CD4-positive, CD25-positive, alpha-beta regulatory T cell (primary cell): ENCODE data around the gene LMX1B. TPM values are rescaled to one million over a fixed set of nuclear protein-coding genes. Genes with fewer than 3 reads are reported as not detected.

Source experiments
- ATAC-seq, 2 donors: fragments of 150-1000 bp; cut with Tn5 transposase; one replicate each; pipeline ENCODE4 v1.10.0; 2021; ENCODE audit warnings: low read depth in 2 of 2, moderate number of reproducible peaks in 2 of 2, moderate library complexity in 1 of 2
- DNase-seq, 3 donors: peaks; one replicate each; pipeline versions ENCODE4 v3.0.0 to v3.0.0-alpha.2; 2012 to 2022; ENCODE audit warnings: mixed read lengths in 1 of 3
- H3K27ac ChIP-seq: one replicate; pipeline ENCODE4 v1.7.0; 2013; ENCODE audit warnings: mild to moderate bottlenecking, low read length; ENCODE audit not compliant: insufficient read depth, poor library complexity, severe bottlenecking
- H3K27me3 ChIP-seq: one replicate; pipeline ENCODE4 v1.7.0; 2013; ENCODE audit warnings: low read length; ENCODE audit not compliant: control insufficient read depth, insufficient read depth
- H3K36me3 ChIP-seq: one replicate; pipeline ENCODE4 v1.7.0; 2013; ENCODE audit warnings: mild to moderate bottlenecking, low read length, moderate library complexity; ENCODE audit not compliant: control insufficient read depth, insufficient read depth
- H3K4me1 ChIP-seq: 2 replicates; pipeline ENCODE4 v1.7.0; 2013; ENCODE audit warnings: mild to moderate bottlenecking, low read length; ENCODE audit not compliant: insufficient read depth, control insufficient read depth, poor library complexity, severe bottlenecking
- H3K4me3 ChIP-seq: one replicate; pipeline ENCODE4 v1.7.0; 2013; ENCODE audit warnings: low read depth, mild to moderate bottlenecking, low read length, moderate library complexity
- H3K9me3 ChIP-seq, 2 experiments: 1 replicate in 1 of 2; 2 replicates in 1 of 2; pipeline ENCODE4 v1.7.0; 2013; ENCODE audit warnings: low read length in 2 of 2, mild to moderate bottlenecking in 1 of 2, moderate library complexity in 1 of 2; ENCODE audit not compliant: control insufficient read depth in 2 of 2
- H3K27ac Mint-ChIP-seq, 3 donors: one replicate each; pipeline ENCODE4 v1.8.0; 2020 to 2022; ENCODE audit warnings: mild to moderate bottlenecking in 3 of 3, mixed read lengths in 3 of 3, moderate library complexity in 2 of 3
- H3K27me3 Mint-ChIP-seq: one replicate; pipeline ENCODE4 v1.8.0; 2022; ENCODE audit warnings: mild to moderate bottlenecking, mixed read lengths
- H3K36me3 Mint-ChIP-seq: one replicate; pipeline ENCODE4 v1.8.0; 2020; ENCODE audit warnings: mixed read lengths
- H3K4me1 Mint-ChIP-seq, 4 donors: one replicate each; pipeline ENCODE4 v1.8.0; 2020 to 2022; ENCODE audit warnings: mixed read lengths in 4 of 4, mild to moderate bottlenecking in 1 of 4
- H3K4me3 Mint-ChIP-seq, 4 donors: one replicate each; pipeline ENCODE4 v1.8.0; 2020 to 2022; ENCODE audit warnings: mild to moderate bottlenecking in 4 of 4, mixed read lengths in 4 of 4, moderate library complexity in 3 of 4
- H3K9me3 Mint-ChIP-seq, 7 donors: one replicate each; pipeline ENCODE4 v1.8.0; 2020 to 2022; ENCODE audit warnings: mixed read lengths in 7 of 7, mild to moderate bottlenecking in 3 of 7, moderate library complexity in 2 of 7
- polyA plus RNA-seq, 4 donors: library from polyadenylated mRNA; unstranded; fragments of 300-500 nt; fragmentation: Illumina TruSeq; gene quantifications; one replicate each; pipeline ENCODE4 v1.2.3, GENCODE V29; 2021
- total RNA-seq: library from RNA; stranded (reverse); gene quantifications from one replicate; pipeline ENCODE4 v1.2.3, GENCODE V29; 2022

Gene LMX1B
- total and polyA plus RNA-seq, 5 donors from 2014 or later, result not detected

- H3K27me3 ChIP-seq, result peaks cover 9% of the 10 kb centered on the region
- no peaks in the 10 kb centered on the region for H3K4me1 ChIP-seq
- peaks cover 0 to 2% (median 0%) of the 10 kb centered on the region in 7 donors for H3K9me3 Mint-ChIP-seq
- H3K27ac Mint-ChIP-seq, result no peak overlapping the region
- H3K4me1 Mint-ChIP-seq, result no peaks in the 10 kb centered on the region
- no peak overlapping the region for H3K27ac ChIP-seq
- no peaks in the 10 kb centered on the region for H3K36me3 ChIP-seq
- DNase-seq, result no peak
- H3K4me3 ChIP-seq, result no peak overlapping the region
- no peak overlapping the region for H3K4me3 Mint-ChIP-seq
- H3K27me3 Mint-ChIP-seq, result peaks cover 38% of the 10 kb centered on the region
- H3K9me3 ChIP-seq, result peaks cover 0 to 3% of the 10 kb centered on the region in 2 experiments
- ATAC-seq, result no peak
- no peaks in the 10 kb centered on the region for H3K36me3 Mint-ChIP-seq
Measured at GRCh38 chr9:126591083-126591482, 22.6 kb upstream of the LMX1B start.

- no peak for DNase-seq
- Mint-ChIP-seq H3K4me1 (no peaks in the 10 kb centered on the region), H3K9me3 (peaks cover 0 to 2% (median 0%) of the 10 kb centered on the region in 7 donors), H3K36me3 (no peaks in the 10 kb centered on the region), H3K27me3 (peaks cover 42% of the 10 kb centered on the region), H3K27ac (no peak overlapping the region), H3K4me3 (no peak overlapping the region)
- ATAC-seq, result no peak
- H3K36me3 ChIP-seq, result no peaks in the 10 kb centered on the region
- peaks cover 9% of the 10 kb centered on the region for H3K27me3 ChIP-seq
- peaks cover 0 to 3% of the 10 kb centered on the region in 2 experiments for H3K9me3 ChIP-seq
- H3K4me1 ChIP-seq, result no peaks in the 10 kb centered on the region
- H3K4me3 ChIP-seq, result no peak overlapping the region
- no peak overlapping the region for H3K27ac ChIP-seq
Measured at GRCh38 chr9:126591922-126592321, 21.8 kb upstream of the LMX1B start.

DNA sequence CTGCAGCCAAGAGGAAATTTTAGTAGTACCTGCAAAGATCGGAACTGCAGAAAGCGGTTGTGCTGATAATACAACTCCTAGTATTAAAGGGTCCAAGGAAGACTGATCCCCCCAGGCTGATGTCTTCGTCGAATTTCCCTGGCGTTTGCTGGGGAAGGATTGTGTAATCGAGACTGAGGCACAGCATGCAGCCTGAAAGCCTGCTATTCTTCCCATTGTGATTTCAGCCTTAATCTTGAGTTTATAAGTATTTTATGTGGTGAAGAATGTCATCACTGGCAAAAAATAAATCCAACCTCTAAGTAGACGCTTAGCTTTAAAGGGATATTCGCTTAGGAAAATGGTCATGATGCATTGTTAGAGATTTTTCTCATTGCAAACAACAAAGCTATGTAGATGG is 21.3 kb upstream of the LMX1B start:
- H3K4me1 ChIP-seq, result no peaks in the 10 kb centered on the region
- peaks cover 41% of the 10 kb centered on the region for H3K27me3 Mint-ChIP-seq
- peaks cover 9% of the 10 kb centered on the region for H3K27me3 ChIP-seq
- no peak overlapping the region for H3K4me3 Mint-ChIP-seq
- ATAC-seq (no peak), DNase-seq (no peak)
- no peak overlapping the region for H3K27ac ChIP-seq
- H3K36me3 Mint-ChIP-seq, result no peaks in the 10 kb centered on the region
- H3K9me3 ChIP-seq, result peaks cover 0 to 3% of the 10 kb centered on the region in 2 experiments
- no peak overlapping the region for H3K4me3 ChIP-seq
- no peak overlapping the region for H3K27ac Mint-ChIP-seq
- H3K36me3 ChIP-seq, result no peaks in the 10 kb centered on the region
- H3K9me3 Mint-ChIP-seq, result peaks cover 0 to 2% (median 0%) of the 10 kb centered on the region in 7 donors
- H3K4me1 Mint-ChIP-seq, result no peaks in the 10 kb centered on the region

GRCh38 chr9:126595982-126596381 is 17.7 kb upstream of the LMX1B start:
- peaks cover 47% of the 10 kb centered on the region for H3K27me3 Mint-ChIP-seq

GRCh38 chr9:126599047-126599650 is 14.6 kb upstream of the LMX1B start:
- peaks cover 55% of the 10 kb centered on the region for H3K27me3 Mint-ChIP-seq
- H3K4me3 Mint-ChIP-seq, result no peak overlapping the region
- no peak overlapping the region for H3K4me3 ChIP-seq
- H3K27ac ChIP-seq, result no peak overlapping the region
- H3K36me3 ChIP-seq, result no peaks in the 10 kb centered on the region
- H3K36me3 Mint-ChIP-seq, result no peaks in the 10 kb centered on the region
- H3K27ac Mint-ChIP-seq, result no peak overlapping the region
- no peaks in the 10 kb centered on the region for H3K4me1 ChIP-seq
- no peaks in the 10 kb centered on the region for H3K4me1 Mint-ChIP-seq
- H3K9me3 ChIP-seq, result peaks cover 0 to 3% of the 10 kb centered on the region in 2 experiments
- peaks cover 3% of the 10 kb centered on the region for H3K27me3 ChIP-seq
- ATAC-seq (no peak), DNase-seq (no peak)
- H3K9me3 Mint-ChIP-seq, result peaks cover 0 to 2% (median 0%) of the 10 kb centered on the region in 7 donors

More at GRCh38 chr9:126595982-126596381, 17.7 kb upstream of the LMX1B start:
- Mint-ChIP-seq H3K36me3 (no peaks in the 10 kb centered on the region), H3K9me3 (peaks cover 0 to 2% (median 0%) of the 10 kb centered on the region in 7 donors), H3K4me1 (no peaks in the 10 kb centered on the region), H3K4me3 (no peak overlapping the region), H3K27ac (no peak overlapping the region)
- Histone ChIP-seq H3K27ac (no peak overlapping the region), H3K4me1 (no peaks in the 10 kb centered on the region), H3K36me3 (no peaks in the 10 kb centered on the region), H3K4me3 (no peak overlapping the region), H3K9me3 (peaks cover 0 to 3% of the 10 kb centered on the region in 2 experiments), H3K27me3 (peaks cover 8% of the 10 kb centered on the region)
- ATAC-seq, result no peak
- DNase-seq, result no peak

DNA sequence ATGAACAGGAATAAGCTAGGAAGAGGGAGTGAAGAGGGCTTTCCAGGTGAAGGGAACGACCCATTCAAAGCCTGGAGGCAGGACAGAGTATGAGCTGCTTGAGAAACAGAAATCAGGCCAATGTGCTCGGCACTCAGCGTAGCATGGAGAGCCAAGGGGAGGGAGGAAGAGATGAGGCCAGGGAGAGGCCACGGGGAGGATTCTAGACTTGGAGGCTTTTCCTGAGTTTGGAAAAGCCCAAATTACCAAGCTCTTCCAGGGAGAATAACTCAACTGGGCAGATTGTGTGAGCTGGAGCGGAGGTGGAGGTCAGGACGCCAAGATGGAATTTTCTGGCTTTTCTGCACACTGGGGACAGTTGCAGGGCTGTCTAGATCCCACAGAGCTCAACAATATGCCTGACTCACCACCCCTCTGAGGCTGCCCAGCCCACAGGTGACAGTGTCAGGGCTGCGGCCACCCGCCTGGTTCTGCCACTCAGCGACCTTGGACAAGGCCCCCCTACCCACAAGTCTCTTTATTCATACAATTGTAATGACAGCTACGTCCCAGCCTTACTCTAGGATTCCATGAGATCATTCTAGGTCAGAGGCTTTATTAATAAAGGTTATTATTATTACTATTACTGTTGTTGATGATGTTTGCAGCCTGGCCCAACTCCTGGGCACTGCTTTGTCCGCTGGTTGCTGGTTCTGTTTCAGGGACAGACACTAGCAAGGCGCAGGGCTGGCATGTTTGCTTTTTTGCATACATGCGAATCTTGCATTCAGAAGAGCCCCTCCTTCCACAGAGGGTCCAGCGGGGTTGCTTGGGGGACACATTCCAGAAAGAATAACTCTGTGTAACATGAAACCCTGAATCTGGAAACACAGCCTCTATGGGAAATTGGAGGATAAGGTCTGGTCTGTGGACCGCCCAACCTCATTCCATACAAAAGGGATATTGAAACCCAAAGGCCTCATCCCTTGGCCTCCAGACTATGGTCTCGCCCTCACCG is 9.4 kb upstream of the LMX1B start:
- no peak for ATAC-seq
- H3K27me3 Mint-ChIP-seq, result peaks cover 55% of the 10 kb centered on the region
- no peaks in the 10 kb centered on the region for H3K36me3 Mint-ChIP-seq
- Histone ChIP-seq H3K4me3 (no peak overlapping the region), H3K36me3 (no peaks in the 10 kb centered on the region), H3K27ac (no peak overlapping the region), H3K27me3 (peaks cover 5% of the 10 kb centered on the region), H3K4me1 (no peaks in the 10 kb centered on the region), H3K9me3 (no peaks in the 10 kb centered on the region)
- H3K4me3 Mint-ChIP-seq, result no peak overlapping the region
- DNase-seq, result no peak
- no peaks in the 10 kb centered on the region for H3K9me3 Mint-ChIP-seq
- H3K4me1 Mint-ChIP-seq, result no peaks in the 10 kb centered on the region
- H3K27ac Mint-ChIP-seq, result no peak overlapping the region

GRCh38 chr9:126605792-126606482 is 7.8 kb upstream of the LMX1B start:
- no peak overlapping the region for H3K4me3 ChIP-seq
- peaks cover 5% of the 10 kb centered on the region for H3K27me3 ChIP-seq
- H3K27me3 Mint-ChIP-seq, result peaks cover 65% of the 10 kb centered on the region
- H3K27ac ChIP-seq, result no peak overlapping the region
- H3K9me3 ChIP-seq, result no peaks in the 10 kb centered on the region
- no peak for DNase-seq
- no peaks in the 10 kb centered on the region for H3K4me1 Mint-ChIP-seq
- H3K36me3 Mint-ChIP-seq, result no peaks in the 10 kb centered on the region
- H3K36me3 ChIP-seq, result no peaks in the 10 kb centered on the region
- no peaks in the 10 kb centered on the region for H3K4me1 ChIP-seq
- no peak for ATAC-seq
- no peak overlapping the region for H3K27ac Mint-ChIP-seq
- H3K9me3 Mint-ChIP-seq, result no peaks in the 10 kb centered on the region
- no peak overlapping the region for H3K4me3 Mint-ChIP-seq
